ENCODE results near the gene ZNF83.

GRCh38 chr19:52679598-52679997 lies 41.4 kb upstream of the ZNF83 start:
- TF ChIP-seq POLR2A (IDR thresholded peaks at IDR 0.05; ENCODE audit: low read depth, low read length) (no peak), POLR2AphosphoS5 (IDR thresholded peaks at IDR 0.05; ENCODE audit: low read depth, low read length) (no peak)

All from GM12892 (cell line).